ENCODE results near the gene TMEM141.
A peak's percentile ranks its signal among the peaks of the same experiment; 100 is the strongest.
"Not testable (repeated sequence)": the region's sequence is repeated elsewhere in the genome, so short reads cannot be mapped to it uniquely, and the experiment has no call there.

The TMEM141 gene

DNA sequence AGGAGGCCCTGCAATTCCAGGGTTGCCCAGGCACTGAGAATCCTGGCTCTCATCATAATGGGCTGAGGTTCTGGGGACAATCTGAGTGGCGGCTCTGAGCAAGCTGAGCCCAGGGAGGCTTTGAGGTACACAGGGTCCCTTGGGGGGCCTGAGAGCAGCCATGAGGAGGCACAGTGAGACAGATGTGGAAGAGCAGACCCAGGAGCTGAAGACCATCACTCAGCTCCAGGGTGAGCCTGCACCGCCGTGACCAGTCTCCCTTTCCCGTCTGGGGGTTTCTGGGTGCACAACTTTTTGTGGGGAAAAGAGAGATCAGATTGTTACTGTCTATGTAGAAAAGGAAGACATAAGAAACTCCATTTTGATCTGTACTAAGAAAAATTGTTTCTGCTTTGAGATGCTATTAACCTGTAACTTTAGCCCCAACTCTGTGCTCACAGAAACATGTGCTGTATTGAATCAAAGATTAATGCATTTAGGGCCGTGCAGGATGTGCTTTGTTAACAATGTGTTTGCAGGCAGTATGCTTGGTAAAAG lies 5.2 kb downstream of the TMEM141 start, which contains the start of gene CCDC183:
Gene CCDC183 (plus strand): TSS at position 101 of the 537 bp plus-strand sequence. CDS start 60 bp downstream, at position 161.
- no peak for DNase-seq

DNA sequence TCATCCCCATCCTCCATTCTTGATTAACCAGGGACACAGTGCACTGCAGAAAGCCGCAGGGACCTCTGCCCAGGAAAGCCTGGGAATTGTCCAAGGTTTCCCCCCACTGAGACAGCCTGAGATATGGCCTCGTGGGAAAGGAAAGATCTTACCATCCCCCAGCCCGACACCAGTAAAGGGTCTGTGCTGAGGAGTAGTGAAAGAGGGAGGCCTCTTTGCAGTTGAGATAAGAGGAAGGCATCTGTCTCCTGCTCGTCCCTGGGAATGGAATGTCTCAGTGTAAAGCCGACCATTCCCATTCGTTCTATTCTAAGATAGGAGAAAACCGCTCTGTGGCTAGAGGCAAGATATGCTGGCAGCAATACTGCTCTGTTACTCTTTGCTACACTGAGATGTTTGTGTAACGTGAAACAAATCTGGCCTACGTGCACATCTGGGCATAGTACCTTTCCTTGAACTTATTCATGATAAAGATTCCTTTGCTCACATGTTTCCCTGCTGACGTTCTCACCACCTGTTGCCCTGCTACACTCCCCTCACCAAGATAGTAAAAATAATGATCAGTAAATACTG lies 5.7 kb downstream of the TMEM141 start:
- not testable (repeated sequence) for DNase-seq

DNA sequence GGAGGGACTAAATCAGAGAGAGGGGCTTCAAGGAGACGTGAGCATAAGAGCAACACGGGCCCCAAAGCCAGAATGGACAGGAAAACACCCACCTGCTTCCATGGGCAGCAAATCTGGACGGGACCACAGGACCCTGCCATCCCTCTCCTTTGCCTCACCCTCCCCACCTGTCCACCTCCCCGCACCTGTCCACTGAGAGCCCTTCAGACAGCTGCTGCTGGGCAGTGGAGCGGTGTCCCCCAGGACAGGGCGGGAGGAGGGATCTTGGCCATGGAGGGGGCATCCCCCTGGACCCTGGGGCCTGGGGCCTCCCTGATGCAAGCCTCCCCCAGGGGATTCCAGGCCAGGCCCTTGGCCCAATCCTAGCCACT lies 7.5 kb downstream of the TMEM141 start:
- DNase-seq = no peak

DNA sequence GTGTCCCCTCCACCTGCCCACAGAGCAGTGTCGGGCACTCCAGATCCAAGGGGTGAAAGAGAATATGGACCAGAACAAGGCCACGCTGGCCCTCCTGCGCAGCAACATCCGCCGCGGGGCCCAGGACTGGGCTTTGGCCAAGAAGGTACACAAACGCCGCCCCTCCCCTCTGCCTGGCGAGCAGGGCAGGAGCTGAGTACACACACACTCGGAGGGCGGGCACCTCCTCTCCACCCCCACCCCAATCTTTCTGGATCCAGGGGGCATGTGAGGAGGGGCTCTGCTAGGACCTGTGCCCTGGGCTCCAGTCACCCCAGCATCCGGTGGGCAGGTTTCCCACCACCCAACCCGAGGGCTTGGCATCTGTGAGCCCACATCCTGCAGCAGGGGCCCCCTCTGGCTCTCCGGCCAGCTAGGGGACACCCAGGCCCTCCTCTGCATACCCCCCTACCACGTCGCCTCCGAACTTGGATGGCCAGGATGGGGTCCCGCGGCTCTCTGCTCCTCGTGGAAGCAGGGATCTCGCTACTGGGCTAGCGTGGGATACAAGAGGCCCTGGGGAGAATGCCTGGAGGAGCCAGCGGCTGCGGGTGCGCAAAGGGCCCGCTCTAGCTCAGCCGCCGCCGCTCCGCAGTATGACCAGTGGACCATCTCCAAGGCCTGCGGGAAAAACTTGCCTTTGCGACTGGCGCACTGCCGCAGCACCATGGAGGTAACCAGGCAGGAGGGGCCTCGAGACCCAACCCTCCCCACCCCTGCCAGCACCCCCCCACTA lies 8.1 kb downstream of the TMEM141 start:
- no peak for DNase-seq

GRCh38 chr9:136799854-136800657 lies 8.9 kb downstream of the TMEM141 start:
- DNase-seq = peak; percentile 23

- DNase-seq = no peak
These were observed 11.2 kb downstream of the TMEM141 start for GRCh38 chr9:136802321-136802720.

GRCh38 chr9:136803009-136803550 lies 11.9 kb downstream of the TMEM141 start:
- DNase-seq = not testable (repeated sequence)

GRCh38 chr9:136803551-136804508 lies 12.7 kb downstream of the TMEM141 start:
- no peak for DNase-seq

- DNase-seq = no peak
These were observed 13.5 kb downstream of the TMEM141 start for GRCh38 chr9:136804509-136805206.

DNA sequence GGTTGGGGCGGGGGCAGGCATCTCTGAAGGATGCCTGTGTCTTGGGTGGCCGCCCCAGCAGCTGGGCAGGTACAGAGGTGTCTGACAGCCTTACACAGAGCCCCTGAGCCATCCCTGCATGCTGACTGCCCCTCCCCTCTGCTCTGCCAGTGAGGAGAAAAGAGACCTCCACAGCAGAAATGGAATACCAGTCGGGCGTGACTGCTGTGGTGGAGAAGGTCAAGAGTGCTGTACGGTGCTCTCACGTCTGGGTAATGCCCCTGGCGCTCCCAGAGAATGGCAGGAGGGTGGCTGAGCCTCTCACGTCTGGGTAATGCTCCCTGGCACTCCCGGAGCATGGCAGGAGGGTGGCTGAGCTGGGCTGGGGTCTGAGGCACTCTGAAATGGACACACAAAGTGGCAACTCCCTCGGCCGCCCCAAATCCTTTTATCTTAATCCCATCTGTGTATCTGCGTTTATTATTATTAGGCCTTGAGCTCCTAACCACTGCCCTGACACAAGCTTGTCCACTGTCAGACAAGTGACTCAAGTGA lies 14.1 kb downstream of the TMEM141 start:
- DNase-seq = no peak

DNA sequence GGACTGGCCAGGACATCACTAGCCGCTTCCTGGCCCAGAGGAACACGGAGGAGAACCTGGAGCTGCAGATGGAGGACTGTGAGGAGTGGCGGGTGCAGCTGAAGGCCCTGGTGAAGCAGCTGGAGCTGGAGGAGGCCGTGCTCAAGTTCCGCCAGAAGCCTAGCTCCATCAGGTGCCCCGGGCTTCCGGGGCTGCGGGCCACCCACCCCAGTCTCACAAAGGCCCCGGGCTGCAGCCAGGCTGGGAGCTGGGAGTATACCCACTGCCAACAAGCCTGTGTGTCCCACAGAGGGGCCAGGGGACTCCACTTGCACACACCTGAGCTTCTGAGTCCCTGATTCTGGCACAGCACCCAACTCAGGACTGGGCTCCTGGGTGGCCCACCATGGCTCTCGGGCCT lies 14.9 kb downstream of the TMEM141 start:
- no peak for DNase-seq

DNA sequence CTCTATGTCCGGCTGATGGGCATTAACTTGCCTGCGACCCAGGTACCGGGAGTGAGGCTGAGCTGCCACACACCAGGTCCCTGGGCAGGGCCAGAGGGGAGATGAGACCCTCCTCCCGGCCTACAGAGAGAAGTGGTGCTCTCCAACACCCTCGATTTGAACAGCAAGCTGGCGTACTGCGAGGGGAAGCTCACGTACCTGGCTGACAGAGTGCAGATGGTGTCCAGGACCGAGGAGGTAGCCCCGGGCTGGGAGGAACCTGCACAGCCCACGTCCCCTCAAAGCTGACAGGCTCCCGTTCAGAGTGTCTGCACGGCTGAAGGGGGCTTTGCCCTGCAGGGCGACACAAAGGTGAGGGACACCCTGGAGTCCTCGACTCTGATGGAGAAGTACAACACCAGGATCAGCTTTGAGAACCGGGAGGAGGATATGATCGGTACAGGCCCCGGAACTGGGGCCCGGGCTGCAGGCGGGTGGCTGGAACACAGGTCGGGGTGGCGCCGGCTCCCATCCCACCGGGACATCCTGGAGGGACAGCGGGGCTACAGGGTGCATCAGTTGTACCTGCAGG lies 15.6 kb downstream of the TMEM141 start:
- no peak for DNase-seq

DNA sequence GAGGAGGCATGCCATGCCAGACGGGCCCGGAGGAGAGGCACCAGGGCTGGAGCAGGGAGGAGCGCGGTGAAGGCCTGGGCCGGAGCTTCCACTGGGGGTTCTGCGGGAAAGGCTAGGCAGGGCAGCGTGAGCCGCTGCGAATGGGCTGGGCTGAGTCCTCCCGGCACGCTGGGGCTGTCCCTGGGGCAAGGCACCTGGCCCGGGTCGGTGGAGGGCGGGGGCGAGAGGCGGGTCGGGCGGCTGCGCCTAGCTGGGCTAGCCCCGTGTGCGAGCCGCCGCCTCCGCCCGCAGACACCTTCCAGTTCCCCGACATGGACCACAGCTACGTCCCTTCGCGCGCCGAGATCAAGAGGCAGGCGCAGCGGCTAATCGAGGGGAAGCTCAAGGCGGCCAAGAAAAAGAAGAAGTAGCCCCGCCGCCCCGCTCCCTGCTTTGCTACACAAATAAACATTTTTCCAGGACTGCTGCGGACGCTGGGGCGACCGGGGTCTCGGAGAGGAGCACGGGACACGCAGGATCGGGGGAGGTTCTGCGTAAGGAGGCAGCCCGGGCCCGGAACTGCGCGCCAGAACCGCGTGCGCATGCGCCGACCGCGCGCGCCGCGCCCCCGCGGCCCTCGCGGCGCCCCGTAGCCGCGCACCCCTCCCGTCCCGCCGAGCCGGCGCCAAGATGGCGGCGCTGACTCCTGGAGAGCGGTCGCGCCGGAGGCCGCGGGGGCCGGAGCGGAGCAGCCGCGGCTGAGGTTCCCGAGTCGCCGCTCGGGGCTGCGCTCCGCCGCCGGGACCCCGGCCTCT lies 16.3 kb downstream of the TMEM141 start, which contains the start of gene RABL6:
Gene RABL6 (plus strand): TSS at position 668 of the 794 bp plus-strand sequence. CDS start 249 bp downstream, outside the sequence.
- DNase-seq = peak; percentile 69

GRCh38 chr9:136808075-136808805 lies 17.1 kb downstream of the TMEM141 start:
- DNase-seq = no peak

- peak; percentile 15 for DNase-seq
These were observed 17.6 kb downstream of the TMEM141 start for GRCh38 chr9:136808806-136809158.

DNA sequence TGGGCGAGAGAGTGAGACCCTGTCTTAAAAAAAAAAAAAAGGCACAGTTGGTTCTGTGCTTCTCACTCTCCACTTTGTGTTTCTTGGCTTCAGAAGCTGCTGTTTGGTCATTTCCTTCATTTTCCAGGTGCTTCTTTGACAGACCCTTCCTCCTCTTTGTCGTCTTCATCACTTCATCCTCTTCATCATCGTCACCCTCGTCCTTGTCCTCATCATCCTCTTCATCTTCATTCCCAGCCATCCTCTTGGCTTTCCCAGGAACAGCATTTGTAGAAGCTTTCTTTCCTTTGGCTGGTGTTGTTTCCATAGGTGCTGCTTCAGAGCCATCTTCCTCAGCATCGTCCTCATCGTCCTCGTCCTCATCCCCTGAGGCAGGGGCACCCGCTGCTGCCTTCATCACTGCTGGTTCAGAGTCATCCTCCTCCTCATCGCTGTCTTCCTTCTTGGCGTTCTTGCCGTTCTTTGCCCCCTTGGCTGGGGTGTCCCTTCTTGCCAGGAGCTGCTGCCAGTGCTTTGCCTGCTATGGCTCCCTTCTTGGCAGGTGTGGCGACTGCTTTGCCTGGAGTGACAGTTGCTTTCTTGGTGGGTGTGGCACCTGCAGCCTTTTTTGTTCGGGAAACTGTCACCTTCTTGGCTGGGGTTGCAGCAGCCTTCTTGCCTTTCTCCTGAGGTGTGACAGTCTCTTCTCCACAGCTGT lies 23.7 kb downstream of the TMEM141 start:
- no peak for DNase-seq

DNA sequence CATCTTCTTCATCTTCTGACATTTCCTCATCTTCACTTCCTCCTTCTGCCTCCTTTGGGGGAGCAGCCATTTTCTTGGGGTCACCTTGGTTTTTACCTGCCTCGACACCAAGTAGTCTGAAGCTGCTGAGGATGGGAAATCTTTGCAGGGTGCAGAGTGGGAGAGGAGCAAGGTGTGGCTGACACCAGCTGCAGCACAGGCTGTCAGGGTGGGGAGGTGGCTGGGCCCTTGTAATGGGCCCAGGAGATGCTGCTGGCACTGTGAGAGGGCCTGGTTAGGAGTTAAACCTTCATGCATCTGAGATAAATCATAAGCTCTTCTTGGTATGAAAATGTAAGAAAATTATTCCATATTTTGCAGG lies 24.3 kb downstream of the TMEM141 start:
- DNase-seq = no peak
